Right renal pelvis (tissue), 4 donors: Measurements from ENCODE around the gene HTR1D. TPM values are rescaled to one million over a fixed set of nuclear protein-coding genes. Genes with fewer than 3 reads are reported as not detected.

Experiments
- DNase-seq, 4 donors: peaks; one replicate each; pipeline ENCODE4 v3.0.0-alpha.2; 2013; ENCODE audit warnings: low read depth in 4 of 4, low spot score in 3 of 4, missing footprints in 1 of 4
- polyA plus RNA-seq, 4 donors: library from polyadenylated mRNA; unstranded; fragments of 120-200 nt; gene quantifications; one replicate each; pipeline ENCODE4 v1.2.1, GENCODE V29; 2013; ENCODE audit not compliant: insufficient read length in 4 of 4

Gene HTR1D
- polyA plus RNA-seq, 4 donors: 0.21 to 0.44 (median 0.37) TPM

- DNase-seq: no peak
These were observed 28.8 kb downstream of the HTR1D start for GRCh38 chr1:23188434-23188884.

DNA sequence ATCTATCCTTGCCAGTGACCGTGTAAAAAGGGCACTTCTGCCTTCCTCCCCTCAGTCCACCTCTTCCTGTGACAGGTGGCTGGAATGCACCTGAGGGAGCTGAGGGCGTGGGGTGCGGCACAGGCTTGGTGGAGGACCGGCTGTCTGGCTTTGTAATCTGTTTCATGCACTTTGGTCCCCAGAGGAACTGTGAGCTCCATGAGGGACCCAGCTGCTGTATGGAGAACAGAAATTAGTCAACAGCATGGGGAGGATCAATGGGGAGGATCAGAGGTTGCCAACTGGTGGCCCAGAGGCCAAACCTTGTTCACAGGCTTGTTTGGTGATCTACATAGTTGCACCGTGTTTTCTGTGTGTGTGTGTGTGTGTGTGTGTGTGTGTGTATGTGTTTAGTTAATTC lies 29.7 kb downstream of the HTR1D start:
- no peak for DNase-seq

DNA sequence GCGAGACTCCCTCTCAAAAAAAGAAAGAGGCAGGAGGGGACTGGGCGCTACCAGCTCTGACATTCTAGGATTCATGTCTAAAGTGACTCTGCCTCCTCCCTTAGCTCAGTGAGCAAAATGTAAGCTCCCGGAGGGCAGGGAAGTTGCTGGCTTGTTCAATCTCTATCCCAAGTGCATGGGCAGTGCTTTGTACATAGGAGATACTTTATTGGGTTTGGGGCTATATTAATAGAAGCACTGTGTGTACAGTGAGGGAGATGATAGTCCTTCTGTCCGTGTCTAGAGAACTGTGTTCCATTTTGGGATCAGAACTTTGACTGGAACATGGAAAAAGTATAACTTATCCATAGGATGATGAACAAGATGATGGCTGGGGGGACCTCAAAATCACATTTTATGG lies 31.9 kb downstream of the HTR1D start:
- DNase-seq: no peak

GRCh38 chr1:23184212-23184934 lies 32.9 kb downstream of the HTR1D start:
- no peak for DNase-seq

GRCh38 chr1:23179862-23180261 lies 37.4 kb downstream of the HTR1D start:
- DNase-seq: no peak

- no peak for DNase-seq
These were observed 38.4 kb downstream of the HTR1D start for GRCh38 chr1:23178950-23179349.

DNA sequence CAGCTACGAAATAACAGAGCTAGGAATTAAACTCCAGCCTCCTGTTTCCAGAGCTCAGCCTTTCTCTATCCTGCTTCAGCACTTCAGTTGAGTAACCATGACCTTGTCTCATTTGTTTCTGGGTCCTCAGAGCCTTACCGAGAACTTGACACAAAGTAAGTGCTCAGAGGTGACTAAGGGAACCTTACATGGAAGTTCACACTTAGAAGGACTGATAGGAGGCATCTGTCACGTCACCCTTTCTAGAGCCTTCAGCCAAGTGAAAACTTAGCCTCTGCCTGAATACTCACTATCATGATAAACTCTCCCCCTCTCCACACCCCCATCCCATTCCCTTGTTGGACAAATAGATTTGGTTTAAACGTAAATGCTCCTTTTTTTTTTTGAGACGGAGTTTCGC lies 38.9 kb downstream of the HTR1D start:
- DNase-seq: no peak

- DNase-seq: peak in 2 of 4 donors; percentile 58 to 65
These were observed 39.6 kb downstream of the HTR1D start for GRCh38 chr1:23177438-23178380.

GRCh38 chr1:23177031-23177430 lies 40.3 kb downstream of the HTR1D start:
- DNase-seq: no peak

- no peak for DNase-seq
These were observed 42.7 kb downstream of the HTR1D start for GRCh38 chr1:23174426-23175110.

- no peak for DNase-seq
These were observed 46.0 kb downstream of the HTR1D start for GRCh38 chr1:23171181-23171755.

GRCh38 chr1:23169727-23170335 lies 47.5 kb downstream of the HTR1D start:
- no peak for DNase-seq

DNA sequence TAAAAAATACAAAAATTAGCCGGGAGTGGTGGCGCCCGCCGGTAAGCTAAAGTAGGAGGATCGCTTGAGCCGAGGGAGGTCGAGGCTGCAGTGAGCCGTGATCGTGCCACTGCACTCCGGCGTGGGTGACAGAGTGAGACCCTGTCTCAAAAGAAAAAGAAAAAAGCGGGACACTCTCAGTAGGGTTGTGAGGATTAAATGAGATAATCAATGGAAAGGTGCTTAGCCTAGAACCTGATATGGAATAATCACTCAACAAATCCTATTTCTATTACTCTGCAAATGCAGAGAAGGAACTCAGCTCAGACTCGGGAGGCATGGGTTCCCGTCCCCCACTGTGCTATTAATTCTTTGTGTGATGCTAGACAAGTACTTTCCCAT lies 48.1 kb downstream of the HTR1D start:
- DNase-seq: no peak

DNA sequence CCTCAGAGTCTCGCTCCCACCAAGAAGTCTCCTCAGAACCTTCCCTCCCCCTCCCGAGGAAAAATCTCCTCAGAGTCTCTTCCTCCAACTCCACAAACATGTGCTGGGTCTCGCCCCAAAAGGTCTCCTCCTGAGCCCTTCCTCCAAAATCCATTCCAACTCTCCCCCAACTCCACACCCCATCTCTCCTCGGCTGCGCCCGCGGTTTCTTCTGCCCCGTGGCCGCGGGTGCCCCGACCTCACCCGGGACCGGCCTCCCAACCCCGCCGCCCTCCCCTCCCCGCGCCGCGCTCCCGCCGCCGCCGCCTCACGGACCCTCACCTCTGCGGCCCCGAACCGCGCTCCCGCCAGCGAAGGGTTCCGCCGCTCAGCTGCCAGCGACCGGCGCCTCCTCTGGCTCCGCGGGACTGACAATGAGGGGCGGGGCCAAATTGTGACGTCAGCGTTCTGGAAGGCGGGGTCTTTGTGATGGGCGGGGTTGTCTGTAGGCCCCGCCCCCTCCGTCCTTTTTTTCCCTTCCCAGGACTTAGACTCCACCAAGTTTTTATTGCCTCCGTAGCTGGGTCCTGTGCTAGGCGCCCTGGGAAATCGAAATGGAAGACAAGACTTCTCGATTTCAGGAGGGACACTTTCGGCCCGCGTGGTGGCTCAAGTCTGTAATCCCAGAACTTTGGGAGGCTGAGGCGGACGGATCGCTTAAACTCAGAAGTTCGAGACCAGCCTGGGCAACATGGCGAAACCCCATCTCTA lies 48.7 kb downstream of the HTR1D start, which contains the start of gene LUZP1:
LUZP1 (minus strand) TSS at position 412 of the 750 bp plus-strand sequence.
- peak; percentile 74 to 83 (median 79) for DNase-seq

DNA sequence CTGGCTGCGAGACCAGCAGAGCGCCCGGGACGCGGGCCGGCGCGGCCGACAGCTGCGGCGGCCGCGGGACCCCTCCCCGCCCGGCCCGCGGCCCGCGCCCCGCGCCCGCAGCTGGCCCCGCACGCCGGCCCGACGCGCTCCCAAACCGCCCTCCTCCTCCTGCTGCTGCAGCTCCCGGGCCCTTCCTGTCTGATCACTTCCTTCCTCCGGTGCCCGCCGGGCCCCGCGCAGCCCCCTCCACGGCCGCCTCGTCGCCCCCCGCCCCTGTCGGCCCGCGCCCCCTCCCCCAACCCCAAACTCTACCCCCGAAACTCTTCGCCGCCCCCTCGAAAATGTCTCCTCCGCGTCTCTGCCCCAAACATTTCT lies 49.2 kb downstream of the HTR1D start:
- DNase-seq: no peak

DNA sequence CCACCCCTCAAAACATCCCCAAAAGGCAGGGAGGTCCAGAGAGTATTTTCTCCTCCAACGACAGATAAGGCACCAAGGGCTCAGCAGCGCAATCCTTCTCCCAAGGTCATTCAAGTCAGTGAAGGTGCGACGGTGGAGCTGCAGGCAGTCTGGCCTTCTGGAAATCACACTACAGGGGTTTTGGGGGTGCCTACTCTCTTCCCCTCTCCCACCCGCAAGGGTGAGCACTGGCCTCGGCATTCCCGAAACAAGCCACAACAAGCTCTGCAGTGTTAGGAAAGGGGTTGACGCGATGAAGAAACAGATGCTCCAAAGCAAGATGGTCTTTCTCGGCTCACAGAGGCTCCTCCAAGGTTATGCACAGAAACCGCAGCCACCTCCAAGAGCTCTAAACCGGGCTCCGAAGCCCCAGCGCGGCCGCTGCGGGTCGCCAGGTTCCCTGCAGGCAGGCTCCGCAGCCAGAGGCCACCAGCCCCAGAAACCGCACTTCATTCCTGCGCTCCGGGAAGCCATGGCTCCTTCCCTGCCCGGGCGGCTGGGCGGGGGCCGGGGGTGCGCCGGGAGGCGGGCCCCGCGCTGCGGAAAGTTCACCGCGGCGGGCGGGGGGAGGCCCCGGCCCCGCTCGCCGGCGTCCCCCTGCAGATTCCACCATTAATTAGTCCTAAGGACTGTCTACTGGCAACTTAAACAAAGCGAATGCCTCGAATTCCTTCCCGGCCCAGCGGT lies 49.8 kb downstream of the HTR1D start:
- no peak for DNase-seq

DNA sequence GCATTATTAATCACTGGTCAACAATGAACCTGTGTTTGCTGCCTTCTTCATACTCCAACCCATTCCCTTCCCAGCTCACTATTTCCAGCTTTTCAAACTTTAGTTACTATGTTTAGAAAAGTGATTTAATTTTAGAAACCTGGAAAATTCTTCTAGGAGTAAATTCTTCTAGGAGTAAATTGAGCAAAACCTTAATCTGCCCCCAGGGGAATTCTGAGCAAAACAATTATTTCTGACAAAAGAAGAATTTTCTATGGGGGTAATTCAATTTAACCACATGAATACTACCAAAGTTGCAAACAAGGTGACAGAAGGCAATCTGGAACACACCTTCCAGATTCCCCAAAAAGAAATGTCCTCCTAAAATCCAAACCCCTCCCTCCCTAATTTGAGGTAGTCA lies 50.4 kb downstream of the HTR1D start:
- no peak for DNase-seq

DNA sequence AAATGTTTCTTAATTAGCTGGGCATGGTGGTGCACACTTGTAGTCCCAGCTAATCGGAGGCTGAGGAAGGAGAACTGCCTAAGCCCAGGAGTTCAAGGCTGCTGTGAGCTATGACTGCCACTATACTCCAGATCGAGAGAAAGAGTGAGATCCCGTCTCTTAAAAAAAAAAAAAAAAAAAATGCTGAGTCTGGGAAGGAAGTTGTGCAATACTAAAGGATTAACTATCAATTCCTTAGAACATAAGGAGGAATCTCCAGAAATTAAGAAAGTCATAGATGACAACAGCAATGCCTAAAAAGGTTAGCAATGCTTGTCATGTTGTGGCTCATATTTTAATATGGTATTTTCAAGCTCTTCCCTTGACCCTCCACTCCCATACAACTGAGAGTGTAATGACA lies 53.9 kb downstream of the HTR1D start:
- no peak for DNase-seq
